PFSK-1 (cell line): ENCODE results near the gene CTNNA1.

Experiments used
- FOXP2 ChIP-seq: optimal IDR thresholded peaks from 2 replicates; pipeline ENCODE3; 2011; ENCODE audit warnings: borderline replicate concordance, control low read depth, inconsistent platforms; ENCODE audit not compliant: insufficient read depth; ENCODE audit errors: extremely low read length, extremely low read depth
- POLR2AphosphoS5 ChIP-seq: IDR thresholded peaks from 2 replicates; pipeline ENCODE4 v1.6.1; 2012; ENCODE audit warnings: low read depth, mild to moderate bottlenecking, control low read depth, low read length, moderate library complexity
- SIN3A ChIP-seq: IDR thresholded peaks from 2 replicates; pipeline ENCODE4 v1.6.1; 2012; ENCODE audit warnings: mild to moderate bottlenecking, low read length, moderate library complexity, borderline replicate concordance; ENCODE audit not compliant: insufficient read depth
- TAF1 ChIP-seq: IDR thresholded peaks from 2 replicates; pipeline ENCODE4 v1.6.1; 2012; ENCODE audit warnings: low read length, control low read depth, borderline replicate concordance; ENCODE audit not compliant: insufficient read depth
- TF ChIP-seq, protein P1 (sequence below), 2 experiments: IDR thresholded peaks; 2 replicates each; pipeline versions ENCODE4 v1.6.1 to v1.8.0; 2011 to 2012; ENCODE audit warnings: low read depth in 2 of 2, low read length in 2 of 2, control low read depth in 1 of 2, inconsistent platforms in 1 of 2, mild to moderate bottlenecking in 1 of 2, moderate library complexity in 1 of 2; ENCODE audit not compliant: insufficient read depth in 1 of 2

The CTNNA1 gene

DNA sequence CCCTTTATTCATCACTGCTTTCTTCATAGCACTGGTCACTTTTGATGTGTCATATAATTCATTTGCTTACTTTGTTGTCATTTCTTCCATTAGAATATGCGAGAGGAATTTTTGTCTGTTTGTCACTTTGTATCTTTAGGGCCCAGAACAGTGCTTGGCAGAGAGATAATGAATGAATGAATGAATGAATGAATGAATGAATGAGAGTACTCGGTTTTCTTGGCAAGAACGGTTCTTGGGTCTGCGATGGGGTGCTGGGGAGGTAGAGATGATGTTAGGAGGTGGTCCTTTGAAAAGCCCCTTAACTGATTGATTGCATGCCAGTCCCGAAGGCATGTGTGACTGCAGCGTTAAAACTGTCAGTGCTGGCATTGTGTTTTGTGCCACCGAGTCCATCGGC is 174.3 kb downstream of the CTNNA1 start:
- TF ChIP-seq, protein P1, sequence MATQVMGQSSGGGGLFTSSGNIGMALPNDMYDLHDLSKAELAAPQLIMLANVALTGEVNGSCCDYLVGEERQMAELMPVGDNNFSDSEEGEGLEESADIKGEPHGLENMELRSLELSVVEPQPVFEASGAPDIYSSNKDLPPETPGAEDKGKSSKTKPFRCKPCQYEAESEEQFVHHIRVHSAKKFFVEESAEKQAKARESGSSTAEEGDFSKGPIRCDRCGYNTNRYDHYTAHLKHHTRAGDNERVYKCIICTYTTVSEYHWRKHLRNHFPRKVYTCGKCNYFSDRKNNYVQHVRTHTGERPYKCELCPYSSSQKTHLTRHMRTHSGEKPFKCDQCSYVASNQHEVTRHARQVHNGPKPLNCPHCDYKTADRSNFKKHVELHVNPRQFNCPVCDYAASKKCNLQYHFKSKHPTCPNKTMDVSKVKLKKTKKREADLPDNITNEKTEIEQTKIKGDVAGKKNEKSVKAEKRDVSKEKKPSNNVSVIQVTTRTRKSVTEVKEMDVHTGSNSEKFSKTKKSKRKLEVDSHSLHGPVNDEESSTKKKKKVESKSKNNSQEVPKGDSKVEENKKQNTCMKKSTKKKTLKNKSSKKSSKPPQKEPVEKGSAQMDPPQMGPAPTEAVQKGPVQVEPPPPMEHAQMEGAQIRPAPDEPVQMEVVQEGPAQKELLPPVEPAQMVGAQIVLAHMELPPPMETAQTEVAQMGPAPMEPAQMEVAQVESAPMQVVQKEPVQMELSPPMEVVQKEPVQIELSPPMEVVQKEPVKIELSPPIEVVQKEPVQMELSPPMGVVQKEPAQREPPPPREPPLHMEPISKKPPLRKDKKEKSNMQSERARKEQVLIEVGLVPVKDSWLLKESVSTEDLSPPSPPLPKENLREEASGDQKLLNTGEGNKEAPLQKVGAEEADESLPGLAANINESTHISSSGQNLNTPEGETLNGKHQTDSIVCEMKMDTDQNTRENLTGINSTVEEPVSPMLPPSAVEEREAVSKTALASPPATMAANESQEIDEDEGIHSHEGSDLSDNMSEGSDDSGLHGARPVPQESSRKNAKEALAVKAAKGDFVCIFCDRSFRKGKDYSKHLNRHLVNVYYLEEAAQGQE (IDR thresholded peaks at IDR 0.05; ENCODE audit: insufficient read depth in 1 of 2, low read depth in 2 of 2, low read length in 2 of 2): no peak
- TF ChIP-seq SIN3A (no peak), FOXP2 (no peak), POLR2AphosphoS5 (no peak), TAF1 (no peak)

DNA sequence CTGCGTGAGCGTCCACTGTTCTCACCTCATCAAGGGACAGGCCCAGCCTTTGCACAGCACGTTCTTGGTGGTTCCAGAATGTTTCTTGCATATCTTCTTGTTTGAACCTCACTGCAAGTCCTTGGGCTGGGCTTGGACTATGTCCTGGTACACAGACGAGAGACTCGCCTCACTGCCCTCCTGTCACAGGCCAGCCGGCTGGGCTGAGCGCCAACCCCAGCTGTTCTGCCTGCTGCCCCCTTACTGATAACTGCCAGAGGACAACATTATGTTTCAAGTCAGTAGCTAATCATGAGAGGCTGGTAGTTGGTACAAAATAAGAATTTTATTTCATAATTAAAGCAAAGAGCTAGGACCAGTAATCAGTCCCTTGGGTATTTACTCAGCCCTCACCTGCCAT is 174.8 kb downstream of the CTNNA1 start:
- no peak for TF ChIP-seq FOXP2
- TF ChIP-seq, protein P1 (IDR thresholded peaks at IDR 0.05; ENCODE audit: insufficient read depth in 1 of 2, low read depth in 2 of 2, low read length in 2 of 2): no peak
- TF ChIP-seq TAF1: no peak
- TF ChIP-seq SIN3A: no peak
- no peak for TF ChIP-seq POLR2AphosphoS5

DNA sequence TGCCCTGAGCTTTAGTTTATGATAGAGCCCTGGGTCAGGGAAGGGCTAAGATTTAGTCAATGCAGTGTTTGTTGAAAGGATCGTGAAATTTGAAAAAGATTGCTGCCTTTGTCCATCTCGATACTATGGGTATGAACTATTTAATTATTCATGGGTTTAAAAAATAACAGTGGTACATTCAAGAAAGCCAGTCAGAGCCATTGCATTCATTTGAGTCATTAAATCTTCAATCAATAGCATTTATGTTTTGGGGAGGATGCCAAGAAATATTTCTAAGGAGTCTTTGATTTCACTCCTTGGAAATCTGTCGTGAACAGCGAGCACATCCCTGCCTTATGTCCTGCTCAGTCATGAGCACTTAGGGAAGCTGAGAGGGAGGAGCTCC is 176.3 kb downstream of the CTNNA1 start:
- TF ChIP-seq POLR2AphosphoS5: no peak
- TF ChIP-seq, protein P1 (IDR thresholded peaks at IDR 0.05; ENCODE audit: insufficient read depth in 1 of 2, low read depth in 2 of 2, low read length in 2 of 2): no peak
- TF ChIP-seq FOXP2: no peak
- no peak for TF ChIP-seq SIN3A
- no peak for TF ChIP-seq TAF1

DNA sequence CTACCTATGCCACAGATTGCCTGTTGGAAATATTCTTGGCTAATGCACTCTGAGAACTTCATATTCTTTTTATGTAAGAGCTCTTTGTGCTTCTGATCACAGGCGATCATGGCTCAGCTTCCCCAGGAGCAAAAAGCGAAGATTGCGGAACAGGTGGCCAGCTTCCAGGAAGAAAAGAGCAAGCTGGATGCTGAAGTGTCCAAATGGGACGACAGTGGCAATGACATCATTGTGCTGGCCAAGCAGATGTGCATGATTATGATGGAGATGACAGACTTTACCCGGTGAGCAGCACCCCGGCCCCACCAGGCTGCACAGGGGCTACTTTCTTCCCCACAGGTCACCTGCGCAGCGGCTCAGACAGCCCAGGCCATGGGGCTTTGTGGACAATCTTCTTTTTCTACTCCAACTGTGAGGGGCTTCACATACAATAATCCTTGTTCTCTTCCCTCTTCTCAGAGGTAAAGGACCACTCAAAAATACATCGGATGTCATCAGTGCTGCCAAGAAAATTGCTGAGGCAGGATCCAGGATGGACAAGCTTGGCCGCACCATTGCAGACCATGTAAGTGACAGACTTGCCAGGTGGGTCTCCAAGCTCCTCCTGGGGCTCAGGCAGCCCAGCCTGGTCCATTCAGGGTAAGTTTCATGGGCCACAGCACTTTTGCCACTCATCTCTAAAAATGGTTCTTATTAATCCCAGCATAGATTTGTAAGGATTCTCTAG is 177.3 kb downstream of the CTNNA1 start:
- TF ChIP-seq FOXP2: no peak

- TF ChIP-seq POLR2AphosphoS5: no peak
- no peak for TF ChIP-seq SIN3A
- TF ChIP-seq, protein P1 (IDR thresholded peaks at IDR 0.05; ENCODE audit: insufficient read depth in 1 of 2, low read depth in 2 of 2, low read length in 2 of 2): no peak
- no peak for TF ChIP-seq FOXP2
- no peak for TF ChIP-seq TAF1
These were observed 179.1 kb downstream of the CTNNA1 start for GRCh38 chr5:138932171-138932810.
